ENCODE data around the gene IQCK.

The IQCK gene

GRCh38 chr16:19749571-19750080 is 31.6 kb downstream of the IQCK start:
- Histone ChIP-seq H3K9ac (ENCODE audit: low read length) (no peak overlapping the region), H3K4me3 (ENCODE audit: low read length) (no peak overlapping the region), H3K36me3 (ENCODE audit: control insufficient read depth, insufficient read depth, low read length, severe bottlenecking) (no peaks in the 10 kb centered on the region), H3K27me3 (replicated peaks; ENCODE audit: control insufficient read depth, insufficient read depth, low read length) (no peaks in the 10 kb centered on the region), H3K9me3 (ENCODE audit: control insufficient read depth, low read length) (no peaks in the 10 kb centered on the region), H3K4me1 (ENCODE audit: control insufficient read depth, insufficient read depth, low read length) (peaks cover 30% of the 10 kb centered on the region)
- no peak for DNase-seq (ENCODE audit: low read depth)

GRCh38 chr16:19751478-19752385 is 33.7 kb downstream of the IQCK start:
- Histone ChIP-seq H3K27me3 (replicated peaks; ENCODE audit: control insufficient read depth, insufficient read depth, low read length) (no peaks in the 10 kb centered on the region), H3K9ac (ENCODE audit: low read length) (no peak overlapping the region), H3K36me3 (ENCODE audit: control insufficient read depth, insufficient read depth, low read length, severe bottlenecking) (no peaks in the 10 kb centered on the region), H3K4me3 (ENCODE audit: low read length) (no peak overlapping the region), H3K4me1 (ENCODE audit: control insufficient read depth, insufficient read depth, low read length) (peaks cover 25% of the 10 kb centered on the region), H3K9me3 (ENCODE audit: control insufficient read depth, low read length) (no peaks in the 10 kb centered on the region)
- no peak for DNase-seq (ENCODE audit: low read depth)

DNA sequence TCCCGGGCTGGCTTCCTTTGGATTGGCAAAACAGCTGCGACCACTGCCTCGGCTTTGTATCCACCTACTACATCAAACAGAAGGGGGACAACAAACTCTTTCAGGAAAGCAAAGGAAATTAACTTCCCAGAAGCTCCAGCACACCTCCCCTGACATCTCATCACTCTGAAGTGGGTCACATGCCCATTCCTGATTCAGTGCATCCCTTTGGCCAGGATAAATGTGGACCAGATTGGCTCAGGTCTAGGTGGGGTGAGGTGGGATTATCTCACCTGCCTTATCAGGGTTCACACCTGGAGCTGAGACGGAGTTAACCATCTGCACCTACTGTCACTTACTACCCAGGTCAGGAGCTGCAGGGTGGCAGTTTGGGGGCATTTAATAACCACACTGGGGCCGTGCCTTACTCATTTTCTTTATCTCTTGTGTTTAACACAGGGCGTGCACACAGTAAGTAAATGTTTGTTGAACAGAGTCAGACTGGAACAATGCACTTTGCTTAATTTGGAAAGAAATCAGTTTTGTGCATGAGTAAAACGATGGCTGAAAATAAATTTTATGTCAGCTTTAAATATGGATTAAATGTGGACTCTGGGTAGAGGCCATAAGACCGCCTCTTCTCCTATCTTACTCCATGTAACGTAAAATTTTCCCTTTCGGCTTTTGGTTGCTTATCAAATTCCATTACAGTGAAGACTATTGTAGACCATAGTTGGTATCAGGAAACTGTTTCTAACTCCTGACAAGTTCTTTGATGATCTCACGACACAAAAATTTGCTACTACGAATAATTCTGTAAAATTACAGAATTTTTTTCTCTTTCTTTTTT is 36.0 kb downstream of the IQCK start:
- no peaks in the 10 kb centered on the region for H3K9me3 ChIP-seq (ENCODE audit: control insufficient read depth, low read length)
- no peaks in the 10 kb centered on the region for H3K27me3 ChIP-seq (replicated peaks; ENCODE audit: control insufficient read depth, insufficient read depth, low read length)
- DNase-seq (ENCODE audit: low read depth): peak; percentile 21
- H3K4me3 ChIP-seq (ENCODE audit: low read length): peak overlapping the region; percentile 3
- peak overlapping the region; percentile 6 for H3K9ac ChIP-seq (ENCODE audit: low read length)
- no peaks in the 10 kb centered on the region for H3K36me3 ChIP-seq (ENCODE audit: control insufficient read depth, insufficient read depth, low read length, severe bottlenecking)
- H3K4me1 ChIP-seq (ENCODE audit: control insufficient read depth, insufficient read depth, low read length): peaks cover 18% of the 10 kb centered on the region

DNA sequence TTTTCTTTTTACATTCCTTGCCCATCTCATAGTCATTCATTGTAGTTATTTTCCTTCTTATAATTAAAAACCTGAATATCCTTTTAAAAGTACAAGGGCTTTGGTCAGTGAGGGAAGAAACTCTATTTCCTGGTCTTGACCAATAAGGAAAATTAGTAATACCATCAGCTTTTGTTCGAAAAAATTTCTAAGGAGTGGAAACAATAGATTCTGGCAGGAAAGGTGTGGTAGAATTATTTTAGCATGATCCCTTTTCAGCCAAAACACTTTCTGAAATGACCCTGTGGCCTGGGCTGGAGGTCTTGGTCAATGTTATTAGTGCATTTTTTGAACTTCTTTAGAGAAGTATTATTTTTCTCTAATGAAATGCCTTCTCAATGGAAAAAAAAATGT is 36.6 kb downstream of the IQCK start:
- peaks cover 15% of the 10 kb centered on the region for H3K4me1 ChIP-seq (ENCODE audit: control insufficient read depth, insufficient read depth, low read length)
- DNase-seq (ENCODE audit: low read depth): no peak
- peak overlapping the region; percentile 6 for H3K9ac ChIP-seq (ENCODE audit: low read length)
- H3K4me3 ChIP-seq (ENCODE audit: low read length): no peak overlapping the region
- H3K36me3 ChIP-seq (ENCODE audit: control insufficient read depth, insufficient read depth, low read length, severe bottlenecking): no peaks in the 10 kb centered on the region
- no peaks in the 10 kb centered on the region for H3K27me3 ChIP-seq (replicated peaks; ENCODE audit: control insufficient read depth, insufficient read depth, low read length)
- no peaks in the 10 kb centered on the region for H3K9me3 ChIP-seq (ENCODE audit: control insufficient read depth, low read length)

DNA sequence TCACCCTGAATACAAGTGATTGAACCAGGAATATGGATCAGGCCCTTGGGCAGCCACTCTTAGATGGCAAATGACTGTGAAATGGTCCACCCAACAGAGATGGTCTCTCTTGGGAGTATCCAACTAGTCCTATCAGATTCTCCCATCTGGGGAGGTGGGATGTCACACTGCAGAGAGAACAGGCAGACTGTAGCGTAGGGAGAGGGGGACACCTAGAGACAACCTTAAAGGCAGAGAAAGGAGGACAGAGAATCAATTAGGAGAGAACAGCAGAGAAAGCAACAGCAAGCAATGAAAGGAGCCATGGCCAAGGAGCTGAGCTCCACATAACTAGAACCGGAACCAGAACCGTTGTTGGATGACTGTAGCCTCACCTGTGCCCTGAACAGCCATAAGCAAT is 37.2 kb downstream of the IQCK start:
- DNase-seq (ENCODE audit: low read depth): no peak
- H3K9me3 ChIP-seq (ENCODE audit: control insufficient read depth, low read length): no peaks in the 10 kb centered on the region
- no peaks in the 10 kb centered on the region for H3K36me3 ChIP-seq (ENCODE audit: control insufficient read depth, insufficient read depth, low read length, severe bottlenecking)
- no peak overlapping the region for H3K9ac ChIP-seq (ENCODE audit: low read length)
- no peaks in the 10 kb centered on the region for H3K27me3 ChIP-seq (replicated peaks; ENCODE audit: control insufficient read depth, insufficient read depth, low read length)
- no peak overlapping the region for H3K4me3 ChIP-seq (ENCODE audit: low read length)
- H3K4me1 ChIP-seq (ENCODE audit: control insufficient read depth, insufficient read depth, low read length): peaks cover 15% of the 10 kb centered on the region

DNA sequence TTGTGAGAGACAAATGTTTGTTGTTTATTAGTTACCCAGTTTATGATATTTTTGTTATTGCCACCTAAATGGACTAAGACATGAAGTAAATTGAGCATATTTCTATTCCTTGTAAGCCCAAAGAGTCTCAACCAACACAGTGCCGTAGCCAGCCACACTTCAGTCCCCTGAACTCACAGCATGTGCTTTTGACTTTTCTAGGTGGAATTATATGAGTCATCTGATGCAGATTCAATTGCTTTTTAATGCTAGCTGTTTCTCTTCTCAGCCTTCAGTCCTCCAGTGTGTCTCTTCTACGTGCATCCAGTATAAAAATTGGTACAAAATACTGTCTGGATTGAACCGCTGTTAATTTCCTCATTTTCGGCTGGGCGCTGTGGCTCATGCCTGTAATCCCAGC is 39.0 kb downstream of the IQCK start:
- DNase-seq (ENCODE audit: low read depth): peak; percentile 14
- Histone ChIP-seq H3K27me3 (replicated peaks; ENCODE audit: control insufficient read depth, insufficient read depth, low read length) (no peaks in the 10 kb centered on the region), H3K9ac (ENCODE audit: low read length) (no peak overlapping the region), H3K36me3 (ENCODE audit: control insufficient read depth, insufficient read depth, low read length, severe bottlenecking) (no peaks in the 10 kb centered on the region), H3K4me3 (ENCODE audit: low read length) (no peak overlapping the region), H3K9me3 (ENCODE audit: control insufficient read depth, low read length) (no peaks in the 10 kb centered on the region), H3K4me1 (ENCODE audit: control insufficient read depth, insufficient read depth, low read length) (peaks cover 20% of the 10 kb centered on the region)

DNA sequence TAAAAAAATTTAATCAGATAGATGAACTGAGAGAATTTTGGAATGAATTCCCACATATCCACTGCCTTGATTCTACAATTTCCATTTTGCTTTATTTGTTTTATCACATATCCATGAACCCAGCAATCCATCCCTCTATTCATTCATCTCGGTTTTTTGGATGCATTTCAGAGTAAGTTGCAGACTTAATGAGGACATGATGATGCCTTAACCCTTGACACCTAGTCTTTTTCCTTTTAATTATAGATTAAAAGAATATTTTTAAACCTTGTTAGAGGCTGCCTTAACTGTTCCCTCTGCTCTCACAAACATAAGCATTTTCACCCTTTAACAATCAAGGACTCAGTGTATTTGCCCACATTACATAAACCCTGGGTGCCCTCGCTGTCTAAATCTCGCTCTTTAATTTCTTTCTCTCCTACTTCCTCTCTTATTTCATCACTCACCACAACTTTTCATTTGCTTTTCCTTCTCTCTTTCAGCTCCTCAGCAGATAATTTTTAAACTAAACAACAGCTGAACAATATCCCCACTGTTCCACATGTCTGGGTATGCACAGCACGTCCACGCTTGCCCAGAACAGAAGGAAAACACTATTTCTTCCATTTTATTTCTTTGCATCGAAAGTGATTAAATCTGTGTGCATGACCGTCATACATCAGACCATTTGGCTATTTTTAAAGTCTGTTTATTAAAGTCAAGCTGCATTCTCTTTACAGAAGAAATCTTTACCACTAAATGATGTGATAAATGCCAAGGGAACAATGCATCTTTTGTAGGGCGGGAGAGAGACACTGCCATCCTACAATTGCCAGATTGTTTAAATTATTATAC is 39.9 kb downstream of the IQCK start:
- H3K9ac ChIP-seq (ENCODE audit: low read length): no peak overlapping the region
- no peaks in the 10 kb centered on the region for H3K27me3 ChIP-seq (replicated peaks; ENCODE audit: control insufficient read depth, insufficient read depth, low read length)
- peaks cover 20% of the 10 kb centered on the region for H3K4me1 ChIP-seq (ENCODE audit: control insufficient read depth, insufficient read depth, low read length)
- H3K36me3 ChIP-seq (ENCODE audit: control insufficient read depth, insufficient read depth, low read length, severe bottlenecking): no peaks in the 10 kb centered on the region
- no peak overlapping the region for H3K4me3 ChIP-seq (ENCODE audit: low read length)
- H3K9me3 ChIP-seq (ENCODE audit: control insufficient read depth, low read length): no peaks in the 10 kb centered on the region
- no peak for DNase-seq (ENCODE audit: low read depth)

- Histone ChIP-seq H3K9ac (ENCODE audit: low read length) (no peak overlapping the region), H3K4me3 (ENCODE audit: low read length) (peak overlapping the region; percentile 44), H3K27me3 (replicated peaks; ENCODE audit: control insufficient read depth, insufficient read depth, low read length) (no peaks in the 10 kb centered on the region), H3K9me3 (ENCODE audit: control insufficient read depth, low read length) (no peaks in the 10 kb centered on the region), H3K4me1 (ENCODE audit: control insufficient read depth, insufficient read depth, low read length) (peaks cover 5% of the 10 kb centered on the region), H3K36me3 (ENCODE audit: control insufficient read depth, insufficient read depth, low read length, severe bottlenecking) (no peaks in the 10 kb centered on the region)
- no peak for DNase-seq (ENCODE audit: low read depth)
Observed at GRCh38 chr16:19760356-19761060, 42.4 kb downstream of the IQCK start.

- H3K9ac ChIP-seq (ENCODE audit: low read length): no peak overlapping the region
- no peak overlapping the region for H3K4me3 ChIP-seq (ENCODE audit: low read length)
- no peaks in the 10 kb centered on the region for H3K4me1 ChIP-seq (ENCODE audit: control insufficient read depth, insufficient read depth, low read length)
- peaks cover 3% of the 10 kb centered on the region for H3K9me3 ChIP-seq (ENCODE audit: control insufficient read depth, low read length)
- no peak for DNase-seq (ENCODE audit: low read depth)
- H3K36me3 ChIP-seq (ENCODE audit: control insufficient read depth, insufficient read depth, low read length, severe bottlenecking): no peaks in the 10 kb centered on the region
- H3K27me3 ChIP-seq (replicated peaks; ENCODE audit: control insufficient read depth, insufficient read depth, low read length): no peaks in the 10 kb centered on the region
Observed at GRCh38 chr16:19765860-19766553, 47.9 kb downstream of the IQCK start.

- H3K9me3 ChIP-seq (ENCODE audit: control insufficient read depth, low read length): peaks cover 3% of the 10 kb centered on the region
- no peak for DNase-seq (ENCODE audit: low read depth)
- no peak overlapping the region for H3K9ac ChIP-seq (ENCODE audit: low read length)
- H3K4me1 ChIP-seq (ENCODE audit: control insufficient read depth, insufficient read depth, low read length): no peaks in the 10 kb centered on the region
- H3K27me3 ChIP-seq (replicated peaks; ENCODE audit: control insufficient read depth, insufficient read depth, low read length): no peaks in the 10 kb centered on the region
- H3K4me3 ChIP-seq (ENCODE audit: low read length): no peak overlapping the region
- H3K36me3 ChIP-seq (ENCODE audit: control insufficient read depth, insufficient read depth, low read length, severe bottlenecking): no peaks in the 10 kb centered on the region
Observed at GRCh38 chr16:19766554-19766884, 48.4 kb downstream of the IQCK start.
